HG03196 (cell line): Measurements from ENCODE around the gene RABGAP1.

ENCODE experiments used
- ATAC-seq: cut with Tn5 transposase; IDR thresholded peaks from one replicate; pipeline ENCODE4 v1.9.1; 2021; ENCODE audit not compliant: unreplicated experiment

Gene RABGAP1

GRCh38 chr9:123007269-123007668 is 66.4 kb downstream of the RABGAP1 start:
- ATAC-seq = no peak

GRCh38 chr9:123008909-123009308 is 68.1 kb downstream of the RABGAP1 start:
- ATAC-seq = no peak

DNA sequence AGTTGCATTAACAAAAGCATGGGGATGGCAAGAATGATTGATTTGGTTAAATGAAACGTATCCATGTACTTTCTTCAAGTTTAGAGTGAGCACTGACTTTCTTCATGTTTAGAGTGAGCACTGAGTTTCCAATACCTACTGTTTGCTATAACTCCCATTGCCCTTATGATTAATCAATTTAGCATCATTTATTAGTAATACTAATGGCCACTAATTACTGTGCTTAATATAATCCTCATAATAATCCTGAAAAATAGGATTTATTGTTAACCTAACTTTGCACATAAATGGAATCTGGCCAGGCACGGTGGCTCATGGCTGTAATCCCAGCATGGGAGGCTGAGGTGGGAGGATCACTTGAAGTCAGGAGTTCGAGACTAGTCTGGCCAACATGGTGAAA is 70.6 kb downstream of the RABGAP1 start:
- no peak for ATAC-seq

DNA sequence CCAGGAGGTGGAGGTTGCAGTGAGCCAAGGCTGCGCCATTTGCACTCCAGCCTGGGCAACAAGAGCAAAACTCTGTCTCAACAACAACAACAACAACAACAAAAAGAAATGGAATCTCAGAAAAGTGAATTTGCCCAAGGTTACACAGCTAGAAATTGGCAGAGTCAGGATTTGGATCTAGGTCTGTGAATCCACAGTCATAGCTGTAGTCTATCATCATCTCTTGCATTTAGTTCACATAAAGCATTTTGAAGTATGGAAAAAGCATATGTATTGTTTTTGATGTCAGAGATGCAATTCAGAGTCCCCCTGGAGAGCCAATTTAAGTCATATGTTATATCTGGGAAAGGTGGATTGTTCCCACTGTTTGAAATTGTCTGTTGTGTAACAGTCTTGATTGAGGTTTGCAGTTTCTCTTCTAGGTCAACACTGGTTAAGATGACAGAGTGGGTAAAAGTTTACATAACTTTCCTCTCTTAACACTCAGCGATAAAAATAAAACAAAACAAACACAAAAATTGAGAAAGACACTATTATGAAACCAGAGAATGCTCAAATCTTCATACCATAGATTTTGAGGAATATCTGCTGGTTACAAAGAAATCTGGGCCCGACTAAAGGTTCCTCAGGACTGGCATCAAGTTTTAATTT is 71.2 kb downstream of the RABGAP1 start:
- ATAC-seq = no peak

DNA sequence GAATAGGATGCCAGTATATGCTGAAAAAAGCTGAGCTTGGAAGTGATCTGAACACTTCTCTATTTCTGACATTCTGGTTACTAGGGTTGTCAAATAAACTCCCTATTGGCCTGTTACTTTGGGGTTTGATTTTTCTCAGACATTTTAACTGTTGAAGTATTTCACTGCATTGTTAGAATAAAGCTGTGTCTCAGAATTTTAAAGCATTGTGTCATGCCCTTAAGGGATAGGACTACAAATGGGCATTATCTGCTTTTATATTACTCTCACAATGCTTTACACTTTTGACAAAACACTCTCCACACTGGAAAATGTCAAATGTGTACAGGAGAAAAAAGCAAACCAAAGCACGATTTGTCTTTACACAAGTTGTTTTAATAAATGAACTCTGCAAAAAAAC is 75.8 kb downstream of the RABGAP1 start:
- no peak for ATAC-seq

DNA sequence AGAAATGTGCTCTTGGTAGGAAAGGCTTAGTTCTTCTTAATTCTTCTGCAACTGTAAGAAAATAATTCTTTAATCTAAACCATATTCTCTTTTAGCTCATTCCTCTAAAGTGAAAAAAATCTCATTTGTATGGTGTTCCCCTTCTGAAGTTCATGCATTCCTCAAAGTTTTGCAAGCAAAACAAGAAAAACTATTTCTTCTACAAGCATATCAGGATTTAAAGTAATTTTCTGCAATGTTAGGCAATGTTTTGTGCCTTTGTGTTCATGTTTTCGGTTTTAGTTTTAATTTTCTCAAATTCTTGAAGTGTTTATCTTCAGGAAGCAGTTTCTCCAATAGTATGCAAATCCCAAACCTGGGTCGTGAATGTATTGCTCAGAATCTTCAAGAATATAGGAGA is 80.0 kb downstream of the RABGAP1 start:
- ATAC-seq = no peak

GRCh38 chr9:123026425-123026824 is 85.6 kb downstream of the RABGAP1 start:
- ATAC-seq = no peak

- ATAC-seq = no peak
Measured at GRCh38 chr9:123027517-123027916, 86.7 kb downstream of the RABGAP1 start.

- ATAC-seq = no peak
Measured at GRCh38 chr9:123028136-123028535, 87.3 kb downstream of the RABGAP1 start.

DNA sequence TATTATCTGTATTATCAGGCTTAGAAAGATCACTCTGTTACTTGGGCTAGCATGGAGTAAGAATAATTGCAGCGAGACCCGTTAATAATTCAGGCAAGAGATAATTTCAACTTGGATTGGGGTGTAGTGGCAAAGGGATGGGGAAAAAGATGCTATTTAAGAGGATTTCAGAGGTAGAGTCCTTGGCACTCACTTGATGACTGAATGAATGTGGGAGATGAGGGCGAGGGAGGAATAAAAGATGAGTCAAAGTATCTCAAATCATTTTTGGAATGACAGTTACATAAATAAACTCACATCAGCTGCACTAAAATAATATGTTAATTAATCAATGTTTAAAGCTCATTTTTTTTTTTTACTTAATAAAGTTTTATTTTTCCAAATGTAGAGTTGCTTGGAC is 88.2 kb downstream of the RABGAP1 start:
- ATAC-seq = no peak

DNA sequence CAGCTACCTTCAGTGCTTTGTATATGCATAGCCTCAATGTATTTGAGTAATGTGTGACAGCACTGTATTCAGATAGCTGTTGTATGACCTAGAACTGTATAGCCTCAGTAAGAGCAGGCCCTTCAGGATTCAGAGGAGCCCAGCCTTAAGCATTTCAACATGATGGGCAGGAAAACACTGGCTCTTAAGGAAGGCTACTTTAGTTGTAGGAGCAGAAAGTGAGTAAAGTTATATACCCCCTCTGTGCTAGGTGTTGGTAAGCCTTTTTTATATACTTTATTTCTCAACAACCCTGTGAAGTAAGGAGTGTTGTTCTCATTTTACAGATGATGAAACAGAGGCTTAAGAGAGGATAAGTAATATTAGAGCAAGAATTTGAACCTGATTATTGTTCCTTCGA is 91.1 kb downstream of the RABGAP1 start:
- no peak for ATAC-seq

- ATAC-seq = no peak
Measured at GRCh38 chr9:123033352-123033751, 92.5 kb downstream of the RABGAP1 start, which contains the start of gene GPR21. Gene GPR21, plus strand, starts transcription at chr9:123033667. Its CDS starts 900 bp downstream, at chr9:123034567.

- no peak for ATAC-seq
Measured at GRCh38 chr9:123033864-123034601, 93.2 kb downstream of the RABGAP1 start.

- no peak for ATAC-seq
Measured at GRCh38 chr9:123034881-123035510, 94.2 kb downstream of the RABGAP1 start.

GRCh38 chr9:123035791-123036190 is 95.0 kb downstream of the RABGAP1 start:
- ATAC-seq = no peak

- no peak for ATAC-seq
Measured at GRCh38 chr9:123036893-123037545, 96.2 kb downstream of the RABGAP1 start.

DNA sequence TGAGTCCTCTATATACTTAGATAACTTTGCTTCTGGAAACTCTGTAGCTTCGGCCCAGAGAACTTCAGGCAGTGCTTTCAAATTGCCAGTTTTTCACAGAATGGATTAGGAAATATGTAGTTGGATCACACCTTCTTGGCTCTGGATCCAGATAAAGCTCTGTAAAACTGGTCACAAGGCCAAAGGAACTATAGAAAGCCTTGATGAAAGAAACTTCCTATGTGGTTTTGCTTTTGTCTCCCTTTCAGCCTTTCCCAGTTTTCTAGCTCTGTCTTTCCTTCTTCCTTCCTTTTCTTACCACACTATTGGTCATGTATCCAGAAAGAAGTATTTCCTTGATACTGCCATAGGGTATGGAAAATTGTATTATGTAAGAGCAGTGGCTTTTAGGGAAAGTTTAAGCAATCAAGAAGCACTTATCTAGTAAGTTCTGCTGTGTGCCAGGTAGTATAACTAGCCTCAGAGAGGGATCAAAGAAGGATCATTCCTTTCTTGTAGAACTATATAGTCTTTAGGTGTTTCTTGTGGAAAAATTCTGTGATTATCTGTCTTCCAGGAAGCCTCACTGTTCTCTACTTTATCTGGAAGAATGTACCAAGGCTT is 98.9 kb downstream of the RABGAP1 start:
- no peak for ATAC-seq

GRCh38 chr9:123040801-123041200 is 100.0 kb downstream of the RABGAP1 start:
- ATAC-seq = no peak

DNA sequence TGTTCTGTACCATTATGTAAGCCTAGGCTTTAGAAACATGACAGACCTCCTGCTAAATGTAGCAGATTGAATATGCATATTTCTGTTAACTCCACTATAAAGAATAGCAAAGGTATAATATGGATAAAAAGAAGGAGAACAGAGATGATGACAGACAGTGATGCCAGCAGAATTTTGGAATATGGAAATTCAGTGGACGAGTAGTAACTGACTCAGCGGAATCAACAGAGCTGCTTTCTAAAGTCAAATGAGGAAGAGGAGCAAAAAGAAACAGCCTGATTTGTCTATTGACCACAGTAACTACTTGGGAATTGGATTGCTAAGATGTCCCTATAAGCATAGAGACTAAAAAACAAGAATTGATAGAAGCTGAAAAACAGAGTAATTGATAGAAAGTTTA is 100.7 kb downstream of the RABGAP1 start:
- ATAC-seq = no peak

DNA sequence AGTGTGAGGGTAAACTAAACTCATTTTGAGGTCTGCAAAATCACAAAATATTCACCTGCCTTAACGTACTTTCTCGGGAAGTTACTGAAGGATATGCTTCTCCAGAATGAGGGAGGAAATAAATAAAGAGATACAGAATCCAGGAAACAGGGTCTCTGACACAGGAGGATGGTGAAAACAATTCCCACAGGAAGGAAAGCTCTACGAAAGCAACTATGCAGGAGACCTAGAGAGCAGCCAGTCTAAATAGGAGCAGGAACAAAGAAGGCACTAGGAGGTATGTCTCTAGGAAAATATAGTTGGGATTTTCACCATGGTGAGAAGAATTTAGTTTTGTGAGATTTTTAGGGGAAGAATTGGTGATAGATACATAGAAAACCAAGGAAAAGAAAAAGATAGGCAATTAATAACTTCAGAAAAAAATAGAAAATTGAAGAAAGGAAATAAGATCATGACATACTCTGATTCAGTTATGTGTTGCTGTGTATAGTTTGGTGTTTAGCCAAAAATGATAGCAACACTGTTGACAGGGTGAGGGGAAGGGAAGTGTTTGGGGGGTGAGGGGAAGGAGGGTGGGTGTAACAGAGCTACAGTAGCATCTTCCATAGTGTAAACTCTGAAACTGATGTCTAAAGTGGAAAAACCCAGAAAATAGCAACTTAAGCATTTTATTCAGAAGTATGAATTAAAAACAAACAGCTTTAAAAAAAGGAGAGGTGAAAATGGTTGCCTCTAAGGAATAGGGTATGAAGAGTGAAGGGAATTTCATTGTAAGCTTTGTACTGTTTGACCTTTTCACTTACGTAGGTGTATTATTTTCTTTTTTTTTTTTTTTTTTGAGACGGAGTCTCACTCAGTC is 102.5 kb downstream of the RABGAP1 start:
- no peak for ATAC-seq
